Tibial nerve (tissue), 4 donors: Measurements from ENCODE around the gene SPAG9. TPM values are rescaled to one million over a fixed set of nuclear protein-coding genes. Genes with fewer than 3 reads are reported as not detected.

Experiments used
- DNase-seq, 2 donors: peaks; one replicate each; pipeline ENCODE4 v3.0.0-alpha.2; 2019; ENCODE audit warnings: low spot score in 2 of 2
- H3K27ac ChIP-seq, 4 donors: fragments of 200-600 bp; sonication (generic) in 3 of 4; one replicate each; pipeline ENCODE4 v1.5.1; 2017 to 2019; ENCODE audit warnings: mild to moderate bottlenecking in 1 of 4
- H3K27me3 ChIP-seq, 2 donors: fragments of 200-600 bp; sonication (generic) in 1 of 2; one replicate each; pipeline versions ENCODE4 v1.5.1 to v1.6.0; 2017 to 2019
- H3K36me3 ChIP-seq, 3 donors: fragments of 200-600 bp; sonication (generic); one replicate each; pipeline ENCODE4 v1.5.1; 2018 to 2019
- H3K4me1 ChIP-seq, 4 donors: fragments of 200-600 bp; sonication (generic) in 3 of 4; one replicate each; pipeline ENCODE4 v1.5.1; 2017 to 2019
- H3K4me3 ChIP-seq, 4 donors: fragments of 200-600 bp; sonication (generic) in 3 of 4; one replicate each; pipeline ENCODE4 v1.5.1; 2017 to 2019; ENCODE audit warnings: mild to moderate bottlenecking in 1 of 4, moderate library complexity in 1 of 4
- H3K9me3 ChIP-seq, 4 donors: fragments of 200-600 bp; sonication (generic) in 3 of 4; one replicate each; pipeline ENCODE4 v1.5.1; 2017 to 2019
- EP300 ChIP-seq, 2 donors: sonication (generic); formaldehyde crosslinking; IDR thresholded peaks; one replicate each; pipeline ENCODE4 v1.6.1; 2017; ENCODE audit warnings: antibody characterized with exemption in 2 of 2, mild to moderate bottlenecking in 1 of 2
- POLR2A ChIP-seq, 2 donors: fragments of 450-650 bp; IDR thresholded peaks; one replicate each; pipeline ENCODE4 v1.6.1; 2017; ENCODE audit warnings: antibody characterized with exemption in 2 of 2, mild to moderate bottlenecking in 2 of 2, moderate library complexity in 2 of 2
- WGBS, 2 donors: methylation state at CpG; one replicate each; pipeline ENCODE4 v1.1.5; 2018; 5-methylcytosine and 5-hydroxymethylcytosine counted together
- total RNA-seq, 4 donors: library from RNA; depleted of rRNA; stranded (reverse); fragments of >200 nt; gene quantifications; one replicate each; pipeline ENCODE4 v1.1.0, GENCODE V29; 2016
- TF ChIP-seq, protein P1 (sequence below), 5 experiments: fragments of 200-600 bp in 3 of 5; fragments of 450-650 bp in 2 of 5; sonication (generic) in 3 of 5; IDR thresholded peaks; one replicate each; pipeline ENCODE4 v1.5.1; 2016 to 2019; ENCODE audit warnings: antibody characterized with exemption in 5 of 5, mild to moderate bottlenecking in 3 of 5, moderate library complexity in 2 of 5

Gene SPAG9
- total RNA-seq, 4 donors from 2014 or later, result 145 to 199 (median 165) TPM

DNA sequence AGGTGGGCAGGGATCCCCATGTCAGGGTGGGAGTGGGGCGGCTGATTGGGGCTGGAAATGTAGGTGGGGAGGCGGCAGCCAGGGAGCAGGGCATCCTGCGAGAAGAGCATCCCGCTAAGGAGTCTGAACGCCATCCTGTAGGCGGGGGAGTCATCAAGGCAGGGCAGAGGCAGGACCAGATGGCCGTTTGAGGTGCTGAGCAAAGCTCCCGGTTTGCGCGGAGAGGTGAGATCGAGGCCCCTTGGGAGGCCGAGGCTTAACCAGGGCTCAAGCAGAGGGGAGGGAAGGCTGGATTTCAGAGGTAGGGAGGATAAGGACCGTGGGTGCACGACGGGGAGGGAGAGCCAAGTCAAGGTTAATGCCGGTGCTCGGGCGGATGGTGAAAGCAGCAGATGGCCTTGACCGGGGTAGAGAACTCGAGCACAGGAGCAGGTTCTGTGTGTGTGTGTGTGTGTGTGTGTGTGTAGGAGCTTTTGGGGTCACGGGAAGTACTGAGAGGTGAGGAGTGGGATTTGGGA is 45.1 kb upstream of the SPAG9 start:
- Histone ChIP-seq H3K27ac (peak overlapping the region; percentile 80 to 98 (median 93)), H3K4me3 (peak overlapping the region; percentile 59 to 98 (median 96)), H3K36me3 (peaks cover 0 to 57% (median 23%) of the 10 kb centered on the region in 3 donors), H3K27me3 (no peaks in the 10 kb centered on the region), H3K4me1 (peaks cover 0 to 23% (median 7%) of the 10 kb centered on the region in 4 donors), H3K9me3 (no peaks in the 10 kb centered on the region)
- 8 to 15% methylated on average over 21 of the region's 21 CpGs for WGBS, 2 donors
- no peak for DNase-seq
- TF ChIP-seq, protein P1, sequence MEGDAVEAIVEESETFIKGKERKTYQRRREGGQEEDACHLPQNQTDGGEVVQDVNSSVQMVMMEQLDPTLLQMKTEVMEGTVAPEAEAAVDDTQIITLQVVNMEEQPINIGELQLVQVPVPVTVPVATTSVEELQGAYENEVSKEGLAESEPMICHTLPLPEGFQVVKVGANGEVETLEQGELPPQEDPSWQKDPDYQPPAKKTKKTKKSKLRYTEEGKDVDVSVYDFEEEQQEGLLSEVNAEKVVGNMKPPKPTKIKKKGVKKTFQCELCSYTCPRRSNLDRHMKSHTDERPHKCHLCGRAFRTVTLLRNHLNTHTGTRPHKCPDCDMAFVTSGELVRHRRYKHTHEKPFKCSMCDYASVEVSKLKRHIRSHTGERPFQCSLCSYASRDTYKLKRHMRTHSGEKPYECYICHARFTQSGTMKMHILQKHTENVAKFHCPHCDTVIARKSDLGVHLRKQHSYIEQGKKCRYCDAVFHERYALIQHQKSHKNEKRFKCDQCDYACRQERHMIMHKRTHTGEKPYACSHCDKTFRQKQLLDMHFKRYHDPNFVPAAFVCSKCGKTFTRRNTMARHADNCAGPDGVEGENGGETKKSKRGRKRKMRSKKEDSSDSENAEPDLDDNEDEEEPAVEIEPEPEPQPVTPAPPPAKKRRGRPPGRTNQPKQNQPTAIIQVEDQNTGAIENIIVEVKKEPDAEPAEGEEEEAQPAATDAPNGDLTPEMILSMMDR (IDR thresholded peaks at IDR 0.05), result no peak
- no peak for TF ChIP-seq EP300 (IDR thresholded peaks at IDR 0.05)
- no peak for TF ChIP-seq POLR2A (IDR thresholded peaks at IDR 0.05)

DNA sequence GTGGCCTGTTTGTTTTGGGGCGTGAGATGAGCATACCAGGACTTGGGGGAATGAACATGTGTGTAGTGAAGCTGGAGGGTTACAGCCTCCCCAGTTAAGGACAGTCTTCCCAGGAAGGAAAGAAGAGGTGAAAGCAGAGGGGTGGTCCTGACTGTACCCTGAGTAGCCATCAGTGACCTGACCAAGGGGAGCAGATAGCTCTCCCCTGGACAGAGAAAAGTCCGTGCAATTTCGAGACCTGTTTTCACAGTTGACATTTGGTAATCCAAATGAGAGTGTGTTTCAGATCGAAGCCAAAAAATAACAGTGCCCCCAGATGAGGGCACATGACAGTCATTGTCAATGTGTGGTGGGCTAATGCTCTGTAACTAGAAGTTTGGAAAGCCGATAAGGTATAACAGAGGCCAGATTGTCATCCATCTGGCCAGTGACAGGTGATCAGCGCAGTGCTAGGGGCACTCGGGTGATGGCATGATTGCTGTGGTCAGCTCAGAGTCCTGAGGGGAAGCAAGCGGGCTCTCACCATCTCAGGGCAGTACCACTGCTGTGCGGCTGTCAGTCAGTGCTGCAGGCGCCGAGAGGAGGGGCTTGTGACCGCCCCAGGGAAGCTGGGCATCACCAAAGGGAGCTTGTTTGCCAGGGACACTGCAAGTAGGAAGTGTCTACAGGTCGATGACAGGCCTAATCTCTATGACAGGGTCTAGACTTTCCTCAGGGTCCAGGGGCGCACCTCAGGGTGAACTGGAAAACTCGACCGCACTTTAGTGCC is 44.4 kb upstream of the SPAG9 start:
- H3K4me1 ChIP-seq, result peaks cover 0 to 23% (median 7%) of the 10 kb centered on the region in 4 donors
- TF ChIP-seq EP300 (IDR thresholded peaks at IDR 0.05) (no peak), POLR2A (IDR thresholded peaks at IDR 0.05) (no peak)
- TF ChIP-seq, protein P1 (IDR thresholded peaks at IDR 0.05), result no peak
- H3K4me3 ChIP-seq, result peak overlapping the region in 2 of 4 donors; percentile 94 to 97
- 57 to 68% methylated on average over 16 of the region's 16 CpGs for WGBS, 2 donors
- no peak for DNase-seq
- H3K9me3 ChIP-seq, result no peaks in the 10 kb centered on the region
- no peaks in the 10 kb centered on the region for H3K27me3 ChIP-seq
- H3K36me3 ChIP-seq, result peaks cover 0 to 57% (median 28%) of the 10 kb centered on the region in 3 donors
- peak overlapping the region; percentile 80 to 98 (median 93) for H3K27ac ChIP-seq

DNA sequence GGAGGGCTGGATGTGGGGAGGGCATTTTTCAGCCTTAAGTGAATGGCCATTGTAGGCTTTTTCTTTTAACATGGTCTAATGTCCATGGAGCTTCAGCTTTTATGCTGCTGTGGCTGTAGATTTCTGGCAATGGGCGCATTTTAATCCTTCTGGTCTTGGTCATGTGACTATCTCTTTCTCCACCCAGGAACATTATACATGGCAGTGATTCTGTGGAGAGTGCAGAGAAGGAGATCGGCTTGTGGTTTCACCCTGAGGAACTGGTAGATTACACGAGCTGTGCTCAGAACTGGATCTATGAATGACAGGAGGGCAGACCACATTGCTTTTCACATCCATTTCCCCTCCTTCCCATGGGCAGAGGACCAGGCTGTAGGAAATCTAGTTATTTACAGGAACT is 40.9 kb upstream of the SPAG9 start:
- Histone ChIP-seq H3K4me3 (no peak overlapping the region), H3K36me3 (peaks cover 0 to 64% (median 27%) of the 10 kb centered on the region in 3 donors), H3K27me3 (no peaks in the 10 kb centered on the region), H3K4me1 (peaks cover 0 to 10% (median 5%) of the 10 kb centered on the region in 4 donors), H3K9me3 (no peaks in the 10 kb centered on the region), H3K27ac (no peak overlapping the region)
- no peak for DNase-seq
- TF ChIP-seq EP300 (IDR thresholded peaks at IDR 0.05), result no peak
- TF ChIP-seq, protein P1 (IDR thresholded peaks at IDR 0.05), result no peak
- TF ChIP-seq POLR2A (IDR thresholded peaks at IDR 0.05), result no peak
- WGBS, 2 donors, result 81 to 93% methylated on average over 3 of the region's 3 CpGs

DNA sequence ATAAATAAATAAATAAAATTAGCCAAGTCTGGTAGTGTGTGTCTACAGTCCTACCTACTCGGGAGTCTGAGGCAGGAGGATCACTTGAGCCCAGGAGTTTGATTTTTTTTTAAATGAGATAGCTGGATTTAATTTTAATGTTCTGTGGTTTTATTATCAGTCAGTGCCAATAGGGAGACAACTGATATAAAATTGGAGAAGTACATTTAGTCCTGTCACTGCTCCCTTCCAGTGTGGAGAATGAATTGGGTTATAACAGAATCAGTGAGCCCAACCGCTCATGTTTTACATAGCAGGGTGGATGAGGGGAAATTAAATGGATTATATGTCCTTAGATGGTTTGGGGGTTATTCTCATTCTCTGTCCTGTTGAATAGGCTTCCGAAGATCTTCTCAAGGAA is 38.9 kb upstream of the SPAG9 start:
- no peak overlapping the region for H3K27ac ChIP-seq
- no peak overlapping the region for H3K4me3 ChIP-seq
- WGBS, 2 donors, result 96 to 99% methylated on average over 3 of the region's 3 CpGs
- TF ChIP-seq POLR2A (IDR thresholded peaks at IDR 0.05), result no peak
- TF ChIP-seq, protein P1 (IDR thresholded peaks at IDR 0.05), result no peak
- no peak for TF ChIP-seq EP300 (IDR thresholded peaks at IDR 0.05)
- H3K4me1 ChIP-seq, result peaks cover 1 to 9% (median 3%) of the 10 kb centered on the region in 4 donors
- no peak for DNase-seq
- peaks cover 0 to 68% (median 27%) of the 10 kb centered on the region in 3 donors for H3K36me3 ChIP-seq
- no peaks in the 10 kb centered on the region for H3K9me3 ChIP-seq
- no peaks in the 10 kb centered on the region for H3K27me3 ChIP-seq

DNA sequence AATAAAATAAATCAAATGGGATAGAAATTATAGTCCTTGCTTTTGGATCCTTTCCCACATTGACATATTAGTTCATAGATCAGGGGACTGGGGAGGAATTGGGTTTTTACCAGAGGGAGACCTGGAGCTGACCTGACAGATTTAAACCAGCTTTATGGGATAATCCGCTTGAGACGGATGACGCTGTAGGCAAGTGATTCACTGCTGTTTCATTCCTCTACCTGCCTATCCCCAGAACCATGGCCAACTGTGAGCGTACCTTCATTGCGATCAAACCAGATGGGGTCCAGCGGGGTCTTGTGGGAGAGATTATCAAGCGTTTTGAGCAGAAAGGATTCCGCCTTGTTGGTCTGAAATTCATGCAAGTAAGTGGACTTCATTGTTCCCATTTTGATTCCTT is 34.7 kb upstream of the SPAG9 start:
- 94 to 96% methylated on average over 8 of the region's 8 CpGs for WGBS, 2 donors
- Histone ChIP-seq H3K4me3 (no peak overlapping the region), H3K36me3 (peaks cover 0 to 37% (median 7%) of the 10 kb centered on the region in 3 donors), H3K4me1 (peaks cover 2 to 26% (median 11%) of the 10 kb centered on the region in 4 donors), H3K9me3 (no peaks in the 10 kb centered on the region), H3K27me3 (no peaks in the 10 kb centered on the region), H3K27ac (no peak overlapping the region)
- no peak for DNase-seq
- no peak for TF ChIP-seq POLR2A (IDR thresholded peaks at IDR 0.05)
- TF ChIP-seq, protein P1 (IDR thresholded peaks at IDR 0.05), result no peak
- no peak for TF ChIP-seq EP300 (IDR thresholded peaks at IDR 0.05)
